Measurements from ENCODE around the gene ELP5. TPM values are rescaled to one million over a fixed set of nuclear protein-coding genes. Genes with fewer than 3 reads are reported as not detected.

Gene ELP5
- total RNA-seq, 2 experiments from 2014 or later: 84.6 to 97.3 TPM

DNA sequence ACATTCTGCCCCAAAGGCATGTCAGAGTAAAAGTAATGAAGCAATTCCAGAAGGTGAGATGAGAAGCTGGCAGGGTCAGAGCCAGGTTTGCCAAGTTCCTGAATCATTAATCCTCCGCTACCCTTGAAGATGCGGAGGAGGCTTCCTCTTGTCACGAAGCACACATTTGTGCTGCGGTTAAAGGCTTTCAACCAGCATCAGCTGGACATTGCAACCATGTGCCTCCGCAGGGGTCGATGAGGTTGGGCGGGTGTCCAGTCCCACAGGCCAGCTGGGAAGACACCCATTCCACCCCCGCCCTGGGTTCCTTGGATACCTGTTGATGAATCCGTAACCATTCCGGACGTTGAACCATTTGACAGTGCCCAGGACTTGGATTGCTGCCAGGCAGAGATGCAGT lies 41.1 kb downstream of the ELP5 start:
- H3K79me2 ChIP-seq (ENCODE audit: insufficient read depth, low read depth, low read length): no peaks in the 10 kb centered on the region
- no peaks in the 10 kb centered on the region for H3K36me3 ChIP-seq (ENCODE audit: insufficient read depth, low read length)
- no peak for DNase-seq (ENCODE audit: low spot score)
- H3K9me2 ChIP-seq (ENCODE audit: insufficient read depth, low read length): no peaks in the 10 kb centered on the region
- TF ChIP-seq, protein P1, sequence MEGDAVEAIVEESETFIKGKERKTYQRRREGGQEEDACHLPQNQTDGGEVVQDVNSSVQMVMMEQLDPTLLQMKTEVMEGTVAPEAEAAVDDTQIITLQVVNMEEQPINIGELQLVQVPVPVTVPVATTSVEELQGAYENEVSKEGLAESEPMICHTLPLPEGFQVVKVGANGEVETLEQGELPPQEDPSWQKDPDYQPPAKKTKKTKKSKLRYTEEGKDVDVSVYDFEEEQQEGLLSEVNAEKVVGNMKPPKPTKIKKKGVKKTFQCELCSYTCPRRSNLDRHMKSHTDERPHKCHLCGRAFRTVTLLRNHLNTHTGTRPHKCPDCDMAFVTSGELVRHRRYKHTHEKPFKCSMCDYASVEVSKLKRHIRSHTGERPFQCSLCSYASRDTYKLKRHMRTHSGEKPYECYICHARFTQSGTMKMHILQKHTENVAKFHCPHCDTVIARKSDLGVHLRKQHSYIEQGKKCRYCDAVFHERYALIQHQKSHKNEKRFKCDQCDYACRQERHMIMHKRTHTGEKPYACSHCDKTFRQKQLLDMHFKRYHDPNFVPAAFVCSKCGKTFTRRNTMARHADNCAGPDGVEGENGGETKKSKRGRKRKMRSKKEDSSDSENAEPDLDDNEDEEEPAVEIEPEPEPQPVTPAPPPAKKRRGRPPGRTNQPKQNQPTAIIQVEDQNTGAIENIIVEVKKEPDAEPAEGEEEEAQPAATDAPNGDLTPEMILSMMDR (conservative IDR thresholded peaks at IDR 0.05; ENCODE audit: low read length): no peak
- no peak for TF ChIP-seq EZH2phosphoT487 (IDR thresholded peaks at IDR 0.05; ENCODE audit: borderline replicate concordance, low read depth, low read length)
- H3K4me2 ChIP-seq (ENCODE audit: low read length): no peak overlapping the region
- no TSS peak for BruUV-seq (replicated peaks)
- POLR2A ChIA-PET: no interaction called here
- no peak overlapping the region for H2AFZ ChIP-seq (ENCODE audit: low read length)
- CTCF ChIA-PET (ENCODE audit: unreplicated experiment): no interaction called here
- H4K20me1 ChIP-seq (ENCODE audit: insufficient read depth, low read length): no peaks in the 10 kb centered on the region
- intact Hi-C loops (cut with micrococcal nuclease; ENCODE audit: unreplicated experiment): no loop called here
- H3K27ac ChIP-seq (ENCODE audit: low read depth, low read length, poor library complexity, severe bottlenecking): no peak overlapping the region
- no peaks in the 10 kb centered on the region for H3K9me3 ChIP-seq (ENCODE audit: low read length)
- no peak overlapping the region for H3K4me3 ChIP-seq (ENCODE audit: low read depth, low read length, poor library complexity, severe bottlenecking)
- peaks cover 35% of the 10 kb centered on the region for H3K4me1 ChIP-seq (ENCODE audit: insufficient read depth, low read length, poor library complexity, severe bottlenecking)

DNA sequence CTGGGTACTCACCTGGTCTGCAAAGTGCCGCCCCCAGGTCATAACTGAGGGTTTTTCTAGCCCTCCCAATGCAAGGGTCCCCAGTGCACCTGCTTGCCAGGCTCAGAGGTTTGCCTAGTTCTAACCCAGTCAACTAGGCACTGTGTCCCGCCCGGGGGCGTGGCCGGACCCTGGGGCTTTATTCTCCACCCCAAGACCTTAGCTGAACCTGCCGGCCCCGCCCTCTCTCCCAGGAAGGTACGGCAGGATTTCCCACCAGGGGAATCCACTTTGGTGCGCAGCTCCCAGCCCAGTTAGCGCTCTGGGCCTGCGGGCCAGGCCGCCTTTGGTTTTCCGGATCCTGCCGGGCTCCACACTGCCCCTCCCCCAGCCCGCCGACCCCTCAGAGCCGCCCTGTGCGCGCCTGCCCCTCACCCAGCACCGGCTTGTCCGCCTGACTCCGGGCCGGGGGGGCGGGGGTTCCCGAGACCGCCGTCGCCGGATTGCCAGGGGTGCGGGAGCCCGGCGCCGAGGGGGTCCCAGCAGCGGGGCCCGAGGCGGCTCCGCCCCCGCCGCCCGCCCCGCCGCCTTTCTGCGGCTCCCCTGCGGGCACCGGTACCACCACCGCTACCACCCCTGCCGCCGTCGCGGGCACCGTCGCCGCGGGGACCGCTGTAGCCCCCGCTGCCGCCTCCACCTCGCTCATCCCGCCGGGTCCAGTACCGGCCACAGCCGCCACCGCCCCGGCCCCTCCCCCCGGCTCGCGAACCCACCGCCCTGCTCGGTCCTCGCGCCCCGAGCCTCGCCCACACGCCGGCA lies 42.0 kb downstream of the ELP5 start:
- intact Hi-C loops (cut with micrococcal nuclease; ENCODE audit: unreplicated experiment): no loop called here
- Histone ChIP-seq H3K9me2 (ENCODE audit: insufficient read depth, low read length) (no peaks in the 10 kb centered on the region), H3K27ac (ENCODE audit: low read depth, low read length, poor library complexity, severe bottlenecking) (no peak overlapping the region), H3K79me2 (ENCODE audit: insufficient read depth, low read depth, low read length) (no peaks in the 10 kb centered on the region), H2AFZ (ENCODE audit: low read length) (no peak overlapping the region), H3K4me2 (ENCODE audit: low read length) (peak overlapping the region; percentile 13; the same call in 1 of the 2 replicates), H3K4me3 (ENCODE audit: low read depth, low read length, poor library complexity, severe bottlenecking) (no peak overlapping the region), H3K9me3 (ENCODE audit: low read length) (no peaks in the 10 kb centered on the region), H3K4me1 (ENCODE audit: insufficient read depth, low read length, poor library complexity, severe bottlenecking) (peaks cover 35% of the 10 kb centered on the region), H4K20me1 (ENCODE audit: insufficient read depth, low read length) (no peaks in the 10 kb centered on the region), H3K36me3 (ENCODE audit: insufficient read depth, low read length) (no peaks in the 10 kb centered on the region)
- BruUV-seq (replicated peaks): no TSS peak
- TF ChIP-seq, protein P1 (conservative IDR thresholded peaks at IDR 0.05; ENCODE audit: low read length): no peak
- no peak for TF ChIP-seq EZH2phosphoT487 (IDR thresholded peaks at IDR 0.05; ENCODE audit: borderline replicate concordance, low read depth, low read length)
- CTCF ChIA-PET (ENCODE audit: unreplicated experiment): no interaction called here
- POLR2A ChIA-PET: no interaction called here
- DNase-seq (ENCODE audit: low spot score): no peak

DNA sequence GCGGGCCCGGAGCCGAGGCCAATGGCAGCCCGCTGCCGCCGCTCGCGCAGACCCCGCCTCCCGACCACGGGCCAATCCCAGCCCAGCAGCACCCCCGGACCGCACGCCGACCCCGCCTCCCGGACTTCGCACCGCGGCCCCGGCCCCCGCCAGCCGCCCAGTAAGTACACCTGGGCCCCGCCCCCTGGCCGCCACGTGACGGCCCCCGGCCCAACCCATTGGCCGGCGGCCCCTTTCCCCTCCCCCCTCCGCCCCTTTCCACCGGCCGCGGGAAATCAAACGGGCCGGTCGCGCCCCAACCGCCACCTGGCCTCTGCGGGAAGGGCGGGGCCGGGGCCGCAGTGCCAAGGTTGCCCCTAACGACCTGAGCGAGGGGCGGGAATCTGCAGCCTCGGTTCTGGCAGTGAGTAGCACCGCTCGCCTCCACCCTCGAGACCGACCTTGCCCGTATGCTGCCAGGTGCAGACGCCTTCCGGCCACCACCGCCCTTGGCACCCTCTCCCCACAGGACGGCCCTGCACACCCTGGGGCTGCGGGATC lies 42.7 kb downstream of the ELP5 start, which contains the start of gene YBX2:
TSS of gene YBX2 (minus strand) at position 26 of the 540 bp plus-strand sequence. CDS start 139 bp downstream, outside the sequence.
- H4K20me1 ChIP-seq (ENCODE audit: insufficient read depth, low read length): no peaks in the 10 kb centered on the region
- no peaks in the 10 kb centered on the region for H3K36me3 ChIP-seq (ENCODE audit: insufficient read depth, low read length)
- TF ChIP-seq, protein P1 (conservative IDR thresholded peaks at IDR 0.05; ENCODE audit: low read length): no peak
- no peak for TF ChIP-seq EZH2phosphoT487 (IDR thresholded peaks at IDR 0.05; ENCODE audit: borderline replicate concordance, low read depth, low read length)
- intact Hi-C loops (cut with micrococcal nuclease; ENCODE audit: unreplicated experiment): loop anchor here (5.0 kb wide), 1 partner anchor 247 kb away; no protein-coding TSS in a partner anchor
- no peaks in the 10 kb centered on the region for H3K79me2 ChIP-seq (ENCODE audit: insufficient read depth, low read depth, low read length)
- H3K9me3 ChIP-seq (ENCODE audit: low read length): no peaks in the 10 kb centered on the region
- peak within 1 kb of the TSS; percentile 65 for H2AFZ ChIP-seq (ENCODE audit: low read length)
- DNase-seq (ENCODE audit: low spot score): peak; percentile 94
- ChIA-PET POLR2A (no interaction called here), CTCF (ENCODE audit: unreplicated experiment) (no interaction called here)
- H3K9me2 ChIP-seq (ENCODE audit: insufficient read depth, low read length): no peaks in the 10 kb centered on the region
- peaks cover 35% of the 10 kb centered on the region for H3K4me1 ChIP-seq (ENCODE audit: insufficient read depth, low read length, poor library complexity, severe bottlenecking)
- H3K4me2 ChIP-seq (ENCODE audit: low read length): peak within 1 kb of the TSS; percentile 78
- BruUV-seq (replicated peaks): no TSS peak
- H3K4me3 ChIP-seq (ENCODE audit: low read depth, low read length, poor library complexity, severe bottlenecking): peak within 1 kb of the TSS; percentile 70
- peak within 1 kb of the TSS; percentile 66 for H3K27ac ChIP-seq (ENCODE audit: low read depth, low read length, poor library complexity, severe bottlenecking)

Measured in OCI-LY7 (cell line).